GM19043 (cell line): ENCODE results near the gene MAT2B.
A peak's percentile ranks its signal among the peaks of the same experiment; 100 is the strongest.

ENCODE experiments used
- ATAC-seq: cut with Tn5 transposase; IDR thresholded peaks from one replicate; pipeline ENCODE4 v1.9.1; 2021; ENCODE audit warnings: low read depth; ENCODE audit not compliant: unreplicated experiment

MAT2B gene

GRCh38 chr5:163548649-163549048 is 43.2 kb downstream of the MAT2B start:
- ATAC-seq: no peak

GRCh38 chr5:163551156-163551555 is 45.7 kb downstream of the MAT2B start:
- no peak for ATAC-seq

- ATAC-seq: no peak
Measured at GRCh38 chr5:163552536-163552935, 47.1 kb downstream of the MAT2B start.

GRCh38 chr5:163561339-163561738 is 55.9 kb downstream of the MAT2B start:
- ATAC-seq: no peak

GRCh38 chr5:163562071-163562470 is 56.7 kb downstream of the MAT2B start:
- ATAC-seq: no peak

- ATAC-seq: no peak
Measured at GRCh38 chr5:163563112-163563511, 57.7 kb downstream of the MAT2B start.

GRCh38 chr5:163563880-163564279 is 58.5 kb downstream of the MAT2B start:
- no peak for ATAC-seq

- ATAC-seq: peak; percentile 43
Measured at GRCh38 chr5:163564321-163564938, 59.0 kb downstream of the MAT2B start.

- ATAC-seq: no peak
Measured at GRCh38 chr5:163565492-163565891, 60.1 kb downstream of the MAT2B start.

- ATAC-seq: peak; percentile 58
Measured at GRCh38 chr5:163565931-163566608, 60.7 kb downstream of the MAT2B start.

- ATAC-seq: no peak
Measured at GRCh38 chr5:163566678-163567077, 61.3 kb downstream of the MAT2B start.

GRCh38 chr5:163567811-163568210 is 62.4 kb downstream of the MAT2B start:
- no peak for ATAC-seq
